HUDEP-2 (cell line): ENCODE results near the gene UCP2.
"Not testable (repeated sequence)": the region's sequence is repeated elsewhere in the genome, so short reads cannot be mapped to it uniquely, and the experiment has no call there.

Source experiments
- DNase-seq, 76 experiments: peaks; one replicate each; lab custom pipeline; 2025; ENCODE audit not compliant: unreplicated experiment in 76 of 76; lab: John Stamatoyannopoulos, UW

UCP2 gene

GRCh38 chr11:73949246-73949645 is 33.4 kb downstream of the UCP2 start:
- DNase-seq, result no peak

DNA sequence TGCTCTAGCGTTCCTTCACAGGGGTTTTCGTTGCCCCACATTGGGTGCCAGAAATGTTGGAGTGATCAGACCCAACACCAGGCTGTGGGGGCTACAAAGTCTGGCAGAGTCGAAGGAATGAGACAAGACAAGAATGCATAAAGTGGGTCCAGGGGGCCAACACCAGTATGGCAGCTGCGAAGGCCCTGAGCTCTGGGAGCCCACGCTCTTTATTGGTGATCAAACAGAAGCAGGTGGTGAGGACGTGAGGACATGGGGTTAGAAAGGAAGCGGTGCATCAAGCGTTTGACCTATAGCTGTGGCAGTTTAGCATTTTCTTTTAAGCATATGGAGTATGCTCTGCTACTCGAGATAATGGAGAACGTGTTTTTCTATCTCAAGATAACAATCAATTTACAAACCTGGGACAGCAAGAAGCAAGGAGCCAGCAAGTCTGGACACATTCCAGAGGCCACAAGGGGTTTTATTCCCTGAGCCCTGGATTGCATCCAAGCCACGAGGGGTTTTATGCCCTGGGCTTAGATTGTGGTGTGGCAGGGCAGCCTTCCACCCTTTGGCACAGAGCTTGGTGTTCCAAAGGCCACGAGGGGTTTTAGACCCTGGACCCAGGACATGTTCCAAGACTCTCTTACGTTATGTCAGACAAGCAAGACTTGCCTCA is 35.7 kb downstream of the UCP2 start:
- no peak for DNase-seq

- no peak for DNase-seq
These were observed 37.2 kb downstream of the UCP2 start for GRCh38 chr11:73945396-73945795.

DNA sequence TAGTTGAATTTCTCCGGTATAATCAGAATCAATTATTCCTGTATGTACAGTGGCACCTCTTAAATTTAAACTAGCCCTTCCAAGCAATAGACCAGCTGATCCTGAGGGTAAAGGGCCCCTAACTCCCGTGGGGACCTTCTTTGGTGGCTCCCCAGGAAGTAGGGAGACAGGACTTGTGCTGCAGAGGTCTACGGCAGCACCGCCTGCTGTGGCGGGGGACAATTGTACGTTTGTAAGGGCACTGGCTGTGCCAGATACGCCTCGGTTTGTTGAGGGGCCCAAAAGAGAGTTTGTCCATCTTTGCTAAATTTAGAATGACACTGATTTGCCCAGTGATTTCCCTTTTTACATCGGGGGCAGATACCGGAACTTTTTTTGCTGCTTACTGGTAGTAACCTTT is 37.7 kb downstream of the UCP2 start:
- DNase-seq, result no peak

- DNase-seq, result no peak
These were observed 38.6 kb downstream of the UCP2 start for GRCh38 chr11:73944085-73944484.

DNA sequence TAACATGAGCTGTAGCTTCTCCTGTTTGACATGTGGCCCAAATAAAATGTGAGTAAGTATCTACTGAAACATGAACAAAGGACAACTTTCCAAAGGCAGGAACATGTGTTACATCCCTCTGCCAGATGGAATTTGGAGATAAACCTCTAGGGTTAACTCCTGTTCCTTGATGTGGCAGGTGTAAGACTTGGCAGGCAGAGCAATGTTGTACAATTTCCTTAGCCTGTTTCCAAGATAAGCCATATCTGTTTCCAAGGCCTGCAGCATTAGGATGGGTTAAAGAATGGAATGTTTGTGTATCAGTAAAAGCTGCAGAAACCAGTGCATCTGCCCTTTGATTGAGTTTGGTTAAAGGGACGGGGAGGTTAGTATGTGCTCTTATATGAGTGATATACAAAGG is 40.6 kb downstream of the UCP2 start:
- peak in 1 of 76 experiments; percentile 1 for DNase-seq

DNA sequence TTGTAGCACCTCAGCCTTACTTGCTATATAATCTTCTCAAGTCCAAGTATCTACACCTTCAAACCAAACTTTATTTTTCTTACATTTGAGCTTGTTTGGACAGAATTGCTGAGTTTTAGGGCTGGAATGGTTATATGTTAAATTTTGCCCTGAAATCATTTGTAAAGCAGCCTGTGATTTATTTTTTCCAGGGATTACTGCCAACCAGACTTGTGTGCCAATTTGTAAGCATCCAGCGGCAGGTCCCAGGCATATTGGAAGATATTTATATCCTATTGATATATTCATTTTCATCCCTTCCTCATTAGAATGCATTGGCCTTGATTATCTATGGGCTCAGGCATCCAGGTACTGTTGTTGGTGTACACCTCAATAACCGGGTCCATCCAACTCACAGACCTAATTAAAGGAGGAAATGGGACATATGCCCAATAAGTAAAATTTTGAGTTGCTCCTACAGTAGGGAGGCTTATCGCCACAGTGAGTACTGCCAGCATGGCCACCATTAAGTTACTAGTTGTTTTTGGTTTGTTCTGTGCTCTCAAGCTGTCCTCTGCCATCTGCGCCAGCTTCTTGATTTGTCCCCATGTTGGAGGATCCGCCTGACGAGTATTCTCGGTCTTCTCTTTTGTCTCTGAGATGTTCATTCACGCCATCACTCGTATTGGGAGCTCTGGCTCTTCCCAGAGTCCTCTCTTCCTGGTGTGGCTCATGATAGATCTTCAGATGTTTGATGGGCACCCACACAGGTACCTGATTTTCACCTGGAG is 41.7 kb downstream of the UCP2 start:
- DNase-seq, result no peak

DNA sequence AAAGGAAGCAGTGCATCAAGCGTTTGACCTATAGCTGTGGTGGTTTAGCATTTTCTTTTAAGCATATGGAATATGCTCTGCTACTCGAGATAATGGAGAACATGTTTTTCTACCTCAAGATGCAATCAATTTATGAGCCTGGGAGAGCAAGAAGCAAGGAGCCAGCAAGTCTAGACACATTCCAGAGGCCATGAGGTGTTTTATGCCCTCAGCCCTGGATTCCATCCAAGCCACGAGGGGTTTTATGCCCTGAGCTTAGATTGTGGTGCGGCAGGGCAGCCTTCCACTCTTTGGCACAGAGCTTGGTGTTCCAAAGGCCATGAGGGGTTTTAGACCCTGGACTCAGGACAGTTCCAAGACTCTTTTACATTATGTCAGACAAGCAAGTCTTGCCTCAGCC is 43.5 kb downstream of the UCP2 start:
- no peak for DNase-seq

- not testable (repeated sequence) for DNase-seq
These were observed 46.6 kb downstream of the UCP2 start for GRCh38 chr11:73936047-73936446.

GRCh38 chr11:73932781-73933180 is 49.9 kb downstream of the UCP2 start:
- no peak for DNase-seq

DNA sequence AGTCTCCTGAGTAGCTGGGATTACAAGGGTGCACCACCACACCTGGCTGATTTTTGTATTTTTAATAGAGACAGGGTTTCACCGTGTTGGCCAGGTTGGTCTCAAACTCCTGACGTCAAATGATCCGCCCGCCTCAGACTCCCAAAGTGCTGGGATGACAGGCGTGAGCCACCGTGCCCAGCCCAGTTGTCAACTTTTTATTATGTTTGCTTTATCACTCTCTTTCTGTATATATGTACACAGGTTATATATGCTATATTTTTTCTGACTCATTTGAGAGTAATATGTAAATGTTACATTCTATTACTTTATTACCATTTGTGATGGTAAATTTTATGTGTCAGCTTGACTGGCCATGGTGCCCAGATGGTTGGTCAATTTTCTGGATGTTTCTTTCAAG is 50.7 kb downstream of the UCP2 start:
- no peak for DNase-seq

GRCh38 chr11:73931039-73931645 is 51.5 kb downstream of the UCP2 start:
- peak in 48 of 76 experiments; percentile 4 to 73 (median 24) for DNase-seq

GRCh38 chr11:73929388-73929787 is 53.3 kb downstream of the UCP2 start:
- DNase-seq, result no peak
